ENCODE data around the gene DLEC1.
"Not testable (repeated sequence)": the region's sequence is repeated elsewhere in the genome, so short reads cannot be mapped to it uniquely, and the experiment has no call there.

Gene DLEC1

DNA sequence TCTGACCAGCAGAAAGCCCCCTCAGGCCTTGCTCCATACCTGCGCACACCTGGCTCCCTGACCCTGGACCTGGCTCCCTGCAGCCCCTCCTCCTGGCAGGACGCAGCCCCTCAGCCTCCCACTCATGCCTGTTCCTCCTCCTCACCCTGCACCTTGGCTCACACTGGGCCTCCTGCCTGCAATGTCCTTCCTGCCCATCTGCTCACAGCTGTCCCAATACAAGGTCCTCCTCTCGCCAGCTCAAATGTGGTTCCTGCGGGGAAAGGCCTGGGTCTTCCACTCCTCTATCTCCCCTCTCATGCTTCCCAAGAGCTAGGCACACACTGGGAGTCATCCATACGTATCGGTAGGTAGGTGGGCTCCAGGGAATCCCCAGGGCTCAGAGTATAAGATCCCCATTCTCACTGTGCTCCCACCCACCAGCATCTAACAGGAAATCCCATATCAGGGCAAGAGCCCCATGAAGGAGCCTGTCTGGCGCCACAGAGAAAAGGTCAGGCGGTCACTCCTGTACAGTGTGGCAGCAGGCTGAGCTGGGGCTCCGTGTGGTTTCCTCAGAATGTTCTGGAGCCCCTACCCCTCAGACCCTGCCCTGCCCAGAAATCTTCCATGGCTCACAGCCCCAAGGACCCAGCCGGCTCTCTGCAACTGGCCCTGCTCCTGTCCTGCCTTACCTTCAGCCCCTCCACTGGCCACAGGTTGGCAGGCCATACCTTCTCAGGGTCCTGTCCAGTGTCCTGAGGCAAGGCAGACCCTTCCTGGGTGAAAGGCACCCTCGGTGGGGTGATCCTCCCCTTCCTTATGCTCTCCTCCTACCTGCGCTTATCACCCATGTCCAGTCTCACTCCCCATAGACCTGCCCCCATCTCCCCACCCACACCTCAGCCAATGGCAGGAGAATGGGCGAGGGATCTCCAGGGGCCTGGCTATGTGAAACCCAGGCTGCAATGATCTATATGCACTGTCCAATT is 20.4 kb upstream of the DLEC1 start:
- FAIRE-seq = no peak

DNA sequence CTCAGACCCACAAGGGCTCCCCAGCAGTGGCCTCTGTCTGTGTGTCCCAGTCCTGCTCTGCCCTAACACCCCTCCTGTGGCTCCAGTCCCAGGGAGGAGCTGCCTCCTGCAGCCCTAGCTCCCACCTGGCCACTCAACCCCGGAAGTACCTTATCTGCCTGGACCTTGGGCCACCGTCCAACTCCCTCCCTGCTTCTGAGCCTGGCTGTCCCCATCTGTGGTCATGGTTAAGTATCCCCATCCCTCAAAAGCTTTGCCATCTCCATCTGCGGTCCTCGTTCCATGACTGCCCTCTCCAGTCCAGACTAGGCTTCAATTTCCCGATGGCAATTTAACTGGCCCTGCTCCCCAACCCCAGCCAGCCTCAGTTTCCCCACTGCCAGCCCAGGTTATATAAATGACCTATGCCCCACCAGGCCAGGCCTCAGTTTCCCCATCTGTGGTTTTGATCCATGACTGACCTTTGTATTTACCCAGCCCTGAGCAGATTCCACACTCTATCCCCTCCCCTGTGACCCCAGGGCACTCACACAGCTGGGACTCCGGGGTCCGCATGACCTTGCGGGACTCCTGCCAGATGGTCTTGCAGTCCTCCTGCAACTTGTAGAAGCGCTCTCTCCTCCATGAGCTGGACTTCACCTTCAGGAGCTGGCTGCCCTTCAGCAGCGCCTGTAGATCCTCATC is 19.2 kb upstream of the DLEC1 start:
- no peak for FAIRE-seq

DNA sequence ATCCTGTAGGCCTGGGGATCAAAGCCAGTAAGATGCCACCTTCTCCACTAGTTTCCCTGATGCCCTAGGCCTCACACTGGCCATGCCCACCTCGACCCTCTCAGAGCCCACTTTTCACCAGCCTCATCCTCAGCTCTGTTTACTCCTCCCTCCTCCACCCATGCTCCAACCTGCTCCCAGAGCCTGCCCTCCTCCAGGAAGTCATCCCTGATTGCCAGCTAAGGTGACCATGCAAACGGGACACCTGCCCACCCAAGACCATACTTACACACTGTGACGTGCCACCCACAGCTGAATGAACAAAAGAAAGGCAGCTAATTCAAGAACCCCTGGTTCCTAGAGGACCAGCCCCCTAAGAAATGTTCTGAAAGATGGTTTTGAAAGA is 18.7 kb upstream of the DLEC1 start:
- FAIRE-seq = no peak

DNA sequence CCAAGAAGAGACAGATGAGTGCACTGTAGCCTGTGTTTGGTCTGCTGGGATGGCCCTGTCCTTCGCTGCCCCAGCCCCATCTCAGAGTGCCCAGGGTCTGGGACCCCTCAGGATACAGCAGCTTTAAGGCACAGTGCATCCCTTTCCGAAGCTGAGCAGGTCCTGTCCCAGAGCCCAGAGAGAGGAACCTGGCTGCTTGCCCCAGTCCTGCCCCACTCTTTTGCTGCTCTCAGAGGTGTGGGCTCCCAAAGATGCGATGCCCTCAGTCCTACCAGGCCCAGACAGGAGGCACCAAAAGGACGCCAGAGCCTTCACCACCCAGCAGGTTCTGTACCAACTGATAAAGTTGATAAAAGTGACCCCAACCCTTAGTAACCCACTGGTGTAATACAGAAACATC is 17.8 kb upstream of the DLEC1 start:
- no peak for FAIRE-seq

DNA sequence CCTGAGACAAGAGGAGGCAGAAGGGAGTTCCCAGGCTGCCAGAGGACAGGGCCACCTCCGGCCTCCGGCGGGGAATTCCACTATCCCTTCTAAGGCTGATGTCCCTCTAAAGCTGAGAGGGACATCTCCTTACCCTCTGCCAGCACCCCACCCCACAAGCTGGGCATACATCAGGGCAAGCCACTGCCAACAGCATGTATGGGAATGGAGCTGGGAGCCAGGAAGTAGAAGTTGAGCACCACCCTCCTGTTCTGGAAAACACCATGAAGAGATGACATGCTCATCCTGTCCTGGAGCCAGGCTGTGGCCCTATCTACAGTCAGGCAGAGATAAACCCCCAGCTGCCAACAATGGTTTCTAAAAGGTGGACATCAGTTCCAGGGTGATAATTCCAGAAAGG is 16.7 kb upstream of the DLEC1 start:
- no peak for FAIRE-seq

DNA sequence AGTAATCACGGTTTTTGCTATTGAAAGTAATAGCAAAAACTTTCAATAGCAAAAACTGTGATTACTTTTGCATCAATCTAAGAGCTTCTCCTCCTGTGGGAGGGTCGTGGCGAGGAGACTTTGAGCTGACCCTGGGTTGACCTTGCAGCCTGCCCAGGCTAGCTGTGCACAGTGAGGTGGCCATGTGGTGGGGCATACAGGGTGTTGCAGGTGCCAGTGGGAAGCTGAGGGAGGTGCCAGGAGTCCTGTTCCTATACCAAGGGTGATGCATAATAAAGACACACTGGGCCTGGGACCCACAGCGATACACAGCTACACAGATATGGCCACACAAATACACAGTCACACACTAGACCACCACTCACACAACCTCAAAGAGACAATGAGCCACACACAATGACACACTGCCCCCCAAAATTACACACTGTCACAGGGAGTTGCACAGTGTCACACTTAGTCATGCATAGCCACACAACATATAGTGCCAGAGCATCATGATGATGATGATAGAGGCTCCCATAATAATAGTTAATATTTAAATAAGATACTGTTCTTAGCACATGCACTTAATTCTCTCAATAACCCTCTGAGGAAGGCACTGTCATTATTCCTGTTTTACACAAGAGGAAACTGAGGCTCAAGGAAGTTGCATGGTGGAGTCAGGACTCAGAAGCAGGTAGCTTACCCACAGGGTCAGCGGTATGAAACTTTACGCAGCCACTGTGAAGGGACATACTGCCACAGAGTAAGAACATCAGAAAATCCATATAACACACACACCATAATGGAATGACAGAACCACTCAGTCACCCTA is 15.9 kb upstream of the DLEC1 start:
- no peak for FAIRE-seq

DNA sequence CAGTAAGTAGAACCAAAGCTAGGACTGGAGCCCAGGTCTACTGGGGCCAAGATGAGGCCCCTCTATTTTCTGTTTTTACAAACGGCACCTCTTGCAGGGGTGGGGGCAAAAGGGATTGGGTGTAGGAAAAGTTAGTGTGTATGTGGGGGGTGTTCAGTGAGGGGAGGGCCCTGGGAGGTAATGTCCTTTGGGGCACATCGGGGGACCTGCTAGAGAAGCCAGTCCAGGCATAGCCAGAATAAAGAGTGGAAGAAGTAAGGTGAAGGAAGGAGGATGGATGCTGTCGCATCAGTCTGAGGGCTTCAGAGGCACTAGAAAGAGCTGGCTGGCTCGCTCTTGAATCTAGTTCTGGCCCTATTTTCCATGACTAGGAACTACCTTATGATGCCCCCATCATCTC is 12.2 kb upstream of the DLEC1 start:
- no peak for FAIRE-seq

DNA sequence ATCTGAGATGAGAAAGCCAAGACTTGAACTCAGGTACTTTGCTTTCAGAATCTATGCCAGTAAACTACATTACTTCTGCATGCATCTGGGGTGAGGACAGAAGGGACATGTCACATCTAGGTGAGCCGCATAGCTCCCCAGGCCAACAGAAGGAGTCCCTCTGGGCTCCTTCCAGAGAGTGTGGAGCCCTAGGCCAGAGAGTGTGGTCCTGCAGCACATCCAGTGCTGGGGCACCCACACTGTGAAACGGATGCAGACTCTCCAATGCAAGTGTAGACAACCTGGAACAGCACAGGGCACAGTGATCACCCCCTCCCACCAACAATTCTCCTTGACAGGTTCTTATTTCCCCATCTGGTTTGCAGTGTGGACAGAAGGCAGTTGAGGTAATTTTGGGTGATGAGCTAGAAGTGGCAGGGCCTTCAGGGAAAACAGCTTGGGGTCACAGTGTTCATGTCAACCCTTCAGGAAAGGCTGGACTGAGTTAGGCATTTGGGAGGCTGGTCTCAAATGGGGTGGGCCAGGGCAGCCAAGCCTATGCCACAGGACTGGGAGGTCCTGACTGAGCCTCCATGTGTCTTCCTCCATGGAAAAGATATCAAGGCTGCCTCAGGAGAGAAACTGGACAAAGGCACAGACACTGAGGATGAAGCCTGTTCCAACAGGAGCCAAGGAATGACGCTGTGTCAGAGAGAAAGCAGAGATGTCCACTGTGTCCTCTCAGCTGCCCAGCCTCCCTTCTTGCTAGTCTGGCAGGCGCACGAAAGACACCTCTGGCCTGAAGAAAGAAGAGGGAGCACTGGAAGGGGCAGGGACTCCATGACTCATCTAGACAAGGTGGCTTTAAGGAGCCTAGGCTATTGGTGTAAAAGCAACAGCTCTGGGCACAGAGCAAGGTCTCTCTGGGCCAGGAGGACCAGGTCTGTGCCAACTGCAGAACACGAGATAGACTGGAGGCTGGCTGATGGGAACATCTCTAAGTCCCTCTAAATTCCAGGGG is 11.2 kb upstream of the DLEC1 start:
- FAIRE-seq = no peak

DNA sequence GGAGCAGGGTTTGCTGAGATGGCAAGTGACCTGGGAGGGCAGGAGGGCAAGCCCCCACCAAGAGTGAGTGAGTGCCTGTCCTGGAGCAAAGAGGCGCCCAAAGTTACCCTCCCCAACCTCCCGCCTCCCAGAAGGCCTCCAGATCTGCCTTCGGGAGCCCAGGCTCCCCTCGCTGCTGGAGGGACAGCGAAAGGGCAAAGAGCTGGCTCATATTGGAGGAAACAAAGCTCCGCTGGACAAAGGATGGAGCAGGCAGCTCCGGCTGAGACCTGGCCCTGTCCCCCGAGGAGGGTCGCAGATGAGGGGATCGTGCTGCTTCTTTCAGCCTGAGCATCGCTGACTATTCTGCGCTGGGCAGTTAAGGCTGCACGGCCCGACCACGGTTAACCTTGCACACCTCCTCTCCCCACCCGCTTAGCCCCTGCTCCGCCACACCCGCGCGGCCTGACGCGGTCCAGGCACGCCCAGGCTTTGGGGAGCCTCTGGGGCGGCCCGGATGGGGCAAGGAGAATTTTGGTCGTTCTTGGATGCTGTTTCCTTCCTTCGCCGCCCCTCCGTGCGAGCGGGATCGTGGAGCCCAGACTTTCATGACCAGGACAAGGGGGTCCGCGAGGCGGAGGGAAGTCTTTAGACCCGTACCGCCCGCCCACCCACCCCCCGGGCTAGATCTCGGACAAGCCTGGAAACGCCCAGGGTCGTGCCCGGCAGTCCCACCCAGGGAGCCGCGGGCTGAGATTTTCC is 10.2 kb upstream of the DLEC1 start:
- no peak for FAIRE-seq

DNA sequence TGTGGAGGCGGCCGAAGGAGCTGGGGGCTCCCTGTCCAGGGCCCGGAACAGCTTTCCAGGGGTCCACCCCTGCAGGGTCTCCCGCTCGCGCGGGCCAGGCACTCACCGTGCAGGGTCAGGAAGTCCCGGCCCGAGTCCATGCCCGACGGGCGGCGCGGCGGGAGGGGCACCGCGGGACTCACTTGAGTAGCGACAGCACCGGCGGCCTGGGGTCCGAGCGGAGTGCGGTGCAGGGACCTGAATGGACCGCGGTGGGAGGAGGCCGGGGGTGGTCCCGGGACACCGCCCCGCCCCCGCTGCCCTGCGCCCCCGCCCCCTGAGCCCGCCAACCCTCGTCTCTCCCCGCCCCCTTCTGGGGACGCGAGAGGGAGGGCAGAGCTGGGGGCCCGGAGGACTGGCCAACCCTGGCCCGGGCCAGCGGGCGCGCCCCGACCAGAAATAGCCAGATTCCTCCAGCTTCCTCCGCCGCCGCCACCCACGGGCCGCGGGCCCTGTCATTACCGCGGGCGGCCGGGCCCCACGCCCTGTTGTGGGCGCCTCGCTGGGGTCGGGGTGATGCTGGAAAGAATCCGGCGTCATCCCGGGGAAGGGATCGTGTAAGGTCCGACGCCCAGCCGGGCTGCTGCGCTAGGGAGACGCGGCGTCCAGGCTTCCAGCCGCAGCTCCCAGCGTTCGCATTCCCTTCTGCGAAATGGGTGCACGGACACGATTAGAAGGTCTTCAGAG is 9.4 kb upstream of the DLEC1 start, which contains the start of gene PLCD1:
PLCD1 (minus strand) TSS at position 243 of the 726 bp plus-strand sequence; CDS start at position 140, 103 bp downstream.
- FAIRE-seq = no peak

DNA sequence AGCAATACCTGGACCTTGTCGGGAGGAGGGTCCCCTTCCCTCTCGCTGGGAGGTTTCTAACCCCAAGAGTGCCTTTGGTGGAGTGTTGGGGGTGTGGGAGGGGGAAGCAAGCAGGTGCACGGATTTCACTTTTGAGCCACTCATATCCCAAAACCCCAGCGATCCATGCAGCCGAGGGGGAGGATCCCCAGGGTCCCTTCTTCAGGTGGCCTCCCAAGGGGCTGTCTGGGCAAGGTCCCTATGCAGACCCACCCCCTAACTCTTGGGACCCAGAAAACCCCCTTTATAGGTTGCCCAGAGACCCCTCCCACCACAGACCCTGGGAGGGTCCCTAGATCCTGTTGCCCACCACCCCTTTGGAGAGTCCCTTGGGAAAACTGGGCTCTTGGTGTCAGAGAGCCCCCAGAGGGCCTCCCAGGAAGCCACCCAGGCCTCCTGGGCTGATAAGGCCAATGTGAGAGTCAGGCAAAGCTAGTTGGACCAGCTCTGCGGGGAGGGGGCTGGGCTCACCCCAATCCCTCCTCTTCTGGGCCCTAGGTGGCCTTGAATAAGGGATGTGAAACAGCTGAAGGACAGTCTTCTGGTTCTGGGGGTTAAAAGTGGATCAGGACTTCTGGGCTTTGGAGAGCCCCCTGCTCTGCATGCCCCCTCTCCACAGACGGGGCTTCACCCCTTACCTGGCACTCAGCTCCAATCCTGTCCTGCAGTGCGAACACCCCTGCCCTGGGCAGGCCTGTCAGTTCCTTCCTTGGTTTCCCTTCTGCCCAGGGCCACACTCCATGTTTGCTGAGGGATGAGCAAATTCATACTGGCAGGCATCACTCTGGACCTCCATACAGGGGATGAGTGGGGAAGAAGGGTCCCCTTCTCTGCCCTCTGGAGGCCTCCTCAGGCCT is 8.6 kb upstream of the DLEC1 start:
- FAIRE-seq = no peak

DNA sequence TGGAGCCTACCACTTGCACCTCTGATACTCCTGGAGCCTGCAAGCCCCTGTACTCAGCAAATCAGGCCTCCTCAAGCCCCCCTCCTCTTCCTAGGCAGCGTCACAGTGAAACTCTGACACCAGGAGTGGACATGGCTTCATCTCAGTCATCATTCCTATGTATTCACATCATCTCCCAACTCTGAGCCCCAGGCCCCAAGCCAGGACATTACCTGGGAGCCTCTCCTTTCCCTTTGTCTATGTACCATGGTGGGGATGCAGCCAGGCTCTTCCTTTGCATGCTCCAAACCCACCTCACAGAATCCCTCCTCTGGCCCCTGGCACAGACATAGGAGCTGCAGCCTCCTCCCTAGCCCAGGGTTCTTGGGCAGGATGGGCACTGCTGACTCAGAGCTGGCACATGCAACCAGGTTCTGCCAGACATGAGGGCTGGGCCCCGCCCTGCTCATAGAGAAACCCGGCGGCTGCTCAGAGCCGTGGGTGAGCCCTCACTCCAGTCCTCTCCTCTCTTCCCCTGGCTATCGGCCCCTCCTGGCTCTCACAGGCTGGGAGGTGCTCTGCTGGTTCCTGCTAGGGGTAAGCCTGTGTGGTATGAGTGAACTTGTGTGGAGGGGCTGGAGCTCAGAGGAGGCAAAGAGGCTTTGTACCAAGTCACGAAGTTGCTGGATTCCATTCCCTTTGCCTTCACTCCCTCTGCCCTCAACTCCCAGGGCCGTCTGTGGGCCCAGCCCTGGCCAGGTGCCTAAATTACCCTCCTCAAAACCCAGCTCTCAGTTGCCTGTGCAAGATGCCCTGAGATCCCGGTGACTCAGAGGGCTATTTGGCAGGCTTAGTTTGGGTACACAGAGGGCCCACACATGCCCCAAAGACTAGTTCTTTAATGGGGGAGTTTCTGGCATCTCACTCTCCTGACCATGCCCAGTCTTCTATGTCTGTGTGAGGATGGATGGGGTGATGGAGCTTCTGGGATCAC is 7.7 kb upstream of the DLEC1 start:
- FAIRE-seq = no peak

DNA sequence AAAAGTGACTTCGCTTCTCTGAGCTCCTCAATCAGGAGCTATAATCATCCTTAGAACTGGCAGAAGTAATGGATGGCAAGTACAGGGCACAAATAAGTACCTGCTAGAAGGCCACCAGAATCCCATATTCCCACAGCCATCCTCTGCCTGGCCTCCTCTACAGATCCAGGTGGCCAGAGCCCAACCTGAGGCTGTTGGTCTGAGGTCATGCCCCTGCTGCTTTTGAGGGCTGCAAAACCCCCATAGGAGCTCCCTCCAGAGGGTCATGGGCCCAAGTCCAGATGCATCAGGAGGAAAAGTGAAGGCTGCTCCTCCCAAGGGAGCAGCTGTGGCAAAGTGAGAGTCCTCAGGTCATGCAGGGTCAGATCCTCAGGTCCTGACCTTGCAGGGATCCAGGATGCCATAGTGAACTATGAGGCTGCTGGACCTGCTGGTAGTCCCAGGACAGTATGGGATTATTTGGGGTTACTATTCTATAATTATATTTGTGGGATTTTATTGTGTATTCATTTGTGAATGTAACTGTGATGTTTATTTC is 6.6 kb upstream of the DLEC1 start:
- no peak for FAIRE-seq

DNA sequence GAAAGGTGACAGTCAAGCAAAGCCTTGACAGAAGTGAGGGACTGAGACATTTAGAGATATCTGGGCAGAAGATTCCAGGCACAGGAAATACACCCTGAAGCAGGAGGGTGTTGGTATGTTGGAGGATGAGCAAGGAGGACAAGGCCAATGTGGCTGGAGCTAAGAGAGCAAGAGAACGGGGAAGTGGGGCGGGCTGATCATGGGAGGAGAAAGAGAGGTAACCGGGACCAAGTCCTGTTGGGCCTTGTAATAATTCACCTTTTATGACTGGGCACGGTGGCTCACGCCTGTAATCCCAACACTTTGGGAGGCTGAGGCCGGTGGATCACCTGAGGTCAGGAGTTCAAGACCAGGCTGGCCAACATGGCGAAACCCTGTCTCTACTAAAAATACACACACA is 5.4 kb upstream of the DLEC1 start:
- FAIRE-seq = not testable (repeated sequence)

DNA sequence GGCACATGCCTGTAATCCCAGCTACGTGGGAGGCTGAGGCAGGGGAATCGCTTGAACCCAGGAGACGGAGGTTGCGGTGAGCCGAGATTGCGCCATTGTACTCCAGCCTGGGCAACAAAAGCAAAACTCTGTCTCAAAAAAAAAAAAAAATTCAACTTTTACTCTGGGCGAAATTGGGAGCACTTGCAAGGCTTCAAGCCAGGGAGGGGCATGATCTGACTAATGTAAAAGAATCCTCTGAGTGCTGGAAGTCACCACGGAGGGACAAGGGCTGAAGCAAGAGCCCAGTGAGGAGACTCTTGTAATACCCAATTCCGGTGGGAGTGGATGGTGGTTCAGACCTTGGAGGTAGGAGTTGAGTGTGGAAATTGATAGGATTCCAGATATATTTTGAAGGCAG is 4.7 kb upstream of the DLEC1 start:
- FAIRE-seq = not testable (repeated sequence)

DNA sequence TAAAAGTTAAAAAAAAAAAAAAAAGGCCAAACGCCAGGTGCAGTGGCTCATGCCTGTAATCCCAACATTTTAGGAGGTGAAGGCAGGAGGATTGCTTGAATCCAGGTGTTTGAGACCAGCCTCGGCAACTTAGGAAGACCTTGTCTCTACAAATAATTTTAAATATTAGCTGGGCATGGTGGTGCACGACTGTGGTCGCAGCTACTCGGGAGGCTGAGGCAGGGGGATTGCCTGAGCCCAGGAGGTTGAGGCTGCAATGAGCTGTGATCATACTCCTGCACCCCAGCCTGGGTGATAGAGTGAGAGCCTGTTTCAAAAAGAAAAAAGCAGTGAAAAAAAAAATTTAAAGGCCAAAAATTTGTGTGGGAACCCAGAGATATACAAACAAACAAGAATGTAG is 2.7 kb upstream of the DLEC1 start:
- no peak for FAIRE-seq

DNA sequence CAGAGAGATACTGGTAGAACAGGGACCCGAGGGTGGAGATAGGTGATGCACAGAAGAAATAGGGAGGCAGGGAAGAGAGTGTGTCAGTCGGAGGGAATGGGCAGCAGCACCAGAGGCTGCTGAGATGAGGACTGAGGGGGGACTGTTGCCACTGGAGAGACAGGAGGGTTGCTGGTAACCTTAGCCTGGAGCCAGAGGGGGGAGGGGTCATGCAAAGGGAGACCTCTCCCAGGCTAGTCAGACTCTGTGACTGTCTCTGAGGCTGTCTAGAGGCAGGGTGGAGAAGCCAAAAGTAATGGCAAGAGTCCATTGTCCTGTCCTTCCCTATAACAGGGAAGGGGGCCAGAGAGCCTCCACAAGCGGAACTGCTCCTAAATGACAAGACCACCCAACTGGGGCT is 2.1 kb upstream of the DLEC1 start:
- no peak for FAIRE-seq

DNA sequence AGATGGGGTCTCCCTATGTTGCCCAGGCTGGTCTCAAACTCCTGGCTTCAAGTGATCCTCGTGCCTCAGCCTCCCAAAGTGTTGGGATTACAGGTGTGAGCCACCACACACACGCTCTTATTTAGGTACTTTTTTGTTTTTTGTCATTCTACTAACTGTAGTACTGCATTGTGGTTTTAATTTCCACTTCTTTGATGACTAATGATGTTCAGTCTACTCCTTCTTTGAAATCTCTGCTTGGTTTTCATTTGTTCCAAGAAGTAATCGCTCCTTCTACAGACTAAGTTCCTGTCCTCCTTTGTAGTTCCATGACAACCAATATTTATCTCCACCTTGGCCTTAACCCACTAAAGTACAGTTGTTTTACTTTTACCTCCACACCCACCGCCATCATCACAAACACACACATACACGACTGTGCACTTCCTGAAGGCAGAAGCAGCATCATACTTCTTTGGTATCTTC is 529 bp upstream of the DLEC1 start:
- FAIRE-seq = no peak
